HCT116 (cell line): ENCODE results near the gene LRP1. TPM values are rescaled to one million over a fixed set of nuclear protein-coding genes. Genes with fewer than 3 reads are reported as not detected.

Source experiments
- ATAC-seq: fragments of 200-7000 bp; cut with Tn5 transposase; 2 replicates; pipeline ENCODE4 v1.9.1; 2020; ENCODE audit warnings: mild to moderate bottlenecking, moderate library complexity
- BruUV-seq: library from RNA; stranded (reverse); fragments of 400-500 nt; replicated peaks from 2 replicates; lab custom pipeline; 2021; lab: Mats Ljungman, UMichigan
- CTCF ChIA-PET: fragments of 300-600 bp; sonication (Branson Sonifier 250); formaldehyde crosslinking; loops from one replicate; lab custom pipeline; 2021; ENCODE audit warnings: antibody characterized with exemption; lab: Charles Lee
- POLR2A ChIA-PET: fragments of 300-600, 350-600 bp; sonication (Branson Sonifier 250); formaldehyde crosslinking; loops from one replicate; lab custom pipeline; 2021; ENCODE audit warnings: antibody characterized with exemption; lab: Charles Lee
- RAD21 ChIA-PET, 2 experiments: fragments of 300-600 bp; sonication (Branson Sonifier 250); formaldehyde crosslinking; loops; one replicate each; lab custom pipeline; 2023; ENCODE audit warnings: low total read pairs in 2 of 2; ENCODE audit not compliant: uncharacterized antibody in 2 of 2, unreplicated experiment in 2 of 2, low non-redundant PET in 1 of 2; lab: Charles Lee
- DNase-seq: peaks from one replicate; pipeline ENCODE4 v3.0.0-alpha.2; 2010; ENCODE audit warnings: low read depth, low spot score
- H2AFZ ChIP-seq: fragments of 200-600 bp; shearing (Covaris generic), sonication (generic); 2 replicates; pipeline ENCODE4 v1.6.1; 2017; ENCODE audit warnings: low read depth, mixed run types, mixed read lengths, antibody characterized with exemption, low read length; ENCODE audit not compliant: poor library complexity, severe bottlenecking
- H3K27ac ChIP-seq: 2 replicates; pipeline ENCODE4 v1.5.1; 2012; ENCODE audit warnings: low read depth, low read length
- H3K27me3 ChIP-seq: fragments of 200-600 bp; sonication (generic); 2 replicates; pipeline ENCODE4 v1.6.1; 2016; ENCODE audit warnings: mixed run types, low read length, mixed read lengths; ENCODE audit not compliant: insufficient read depth
- H3K36me3 ChIP-seq, 2 experiments: fragments of 200-500 bp in 1 of 2; fragments of 200-600 bp in 1 of 2; sonication (Bioruptor generic) in 1 of 2; sonication (generic) in 1 of 2; 2 replicates each; pipeline versions ENCODE4 v1.5.1 to v1.6.1; 2014 to 2016; ENCODE audit warnings: low read length in 2 of 2, inconsistent platforms in 1 of 2, mixed read lengths in 1 of 2, mixed run types in 1 of 2; ENCODE audit not compliant: insufficient read depth in 2 of 2, control insufficient read depth in 1 of 2
- H3K4me1 ChIP-seq, 2 experiments: fragments of 200-600 bp in 1 of 2; sonication (generic) in 1 of 2; 2 replicates each; pipeline versions ENCODE4 v1.5.1 to v1.6.1; 2012 to 2017; ENCODE audit warnings: low read length in 2 of 2, inconsistent platforms in 1 of 2, mild to moderate bottlenecking in 1 of 2, mixed read lengths in 1 of 2, mixed run types in 1 of 2, moderate library complexity in 1 of 2; ENCODE audit not compliant: insufficient read depth in 2 of 2, control insufficient read depth in 1 of 2
- H3K4me2 ChIP-seq: fragments of 200-600 bp; sonication (generic); 2 replicates; pipeline ENCODE4 v1.6.1; 2017; ENCODE audit warnings: mixed run types, low read length, mixed read lengths
- H3K4me3 ChIP-seq, 2 experiments: fragments of 200-600 bp in 1 of 2; sonication (generic) in 1 of 2; replicated peaks in 1 of 2; 2 replicates each; pipeline ENCODE4 v1.5.1; 2011 to 2016; ENCODE audit warnings: low read length in 2 of 2, control low read depth in 1 of 2, low read depth in 1 of 2, mild to moderate bottlenecking in 1 of 2, mixed read lengths in 1 of 2, mixed run types in 1 of 2
- H3K79me2 ChIP-seq: fragments of 200-600 bp; sonication (generic); 2 replicates; pipeline ENCODE4 v1.6.1; 2017; ENCODE audit warnings: mild to moderate bottlenecking, mixed run types, low read length, moderate library complexity, mixed read lengths; ENCODE audit not compliant: insufficient read depth
- H3K9ac ChIP-seq: fragments of 200-600 bp; sonication (generic); 2 replicates; pipeline ENCODE4 v1.6.1; 2016; ENCODE audit warnings: low read length, mixed read lengths
- H3K9me2 ChIP-seq: fragments of 200-600 bp; sonication (generic), shearing (Covaris generic); 2 replicates; pipeline ENCODE4 v1.6.1; 2017; ENCODE audit warnings: mixed run types, mild to moderate bottlenecking, moderate library complexity; ENCODE audit not compliant: insufficient read depth
- H3K9me3 ChIP-seq, 2 experiments: fragments of 200-500 bp in 1 of 2; fragments of 200-600 bp in 1 of 2; sonication (Bioruptor generic) in 1 of 2; sonication (generic) in 1 of 2; 2 replicates each; pipeline ENCODE4 v1.6.1; 2014 to 2017; ENCODE audit warnings: low read length in 2 of 2, mixed read lengths in 2 of 2, inconsistent platforms in 1 of 2, low read depth in 1 of 2, mild to moderate bottlenecking in 1 of 2, mixed run types in 1 of 2, moderate library complexity in 1 of 2; ENCODE audit not compliant: control insufficient read depth in 1 of 2, insufficient read depth in 1 of 2
- H4K20me1 ChIP-seq: fragments of 200-600 bp; sonication (generic), shearing (Covaris generic); 2 replicates; pipeline ENCODE4 v1.6.1; 2017; ENCODE audit warnings: mixed run types, mild to moderate bottlenecking, moderate library complexity; ENCODE audit not compliant: insufficient read depth
- CBX3 ChIP-seq: IDR thresholded peaks from 2 replicates; pipeline ENCODE4 v1.6.1; 2012; ENCODE audit warnings: low read depth
- POLR2A ChIP-seq: IDR thresholded peaks from 2 replicates; pipeline ENCODE4 v1.7.0; 2011; ENCODE audit warnings: borderline replicate concordance; ENCODE audit not compliant: insufficient read depth, insufficient read length; ENCODE audit errors: extremely low read depth
- RAD21 ChIP-seq: IDR thresholded peaks from 2 replicates; pipeline ENCODE4 v1.6.1; 2012; ENCODE audit warnings: low read depth, mild to moderate bottlenecking
- SIN3A ChIP-seq: IDR thresholded peaks from 2 replicates; pipeline ENCODE4 v1.6.1; 2012; ENCODE audit warnings: low read depth
- SRF ChIP-seq: IDR thresholded peaks from 2 replicates; pipeline ENCODE4 v1.6.1; 2012; ENCODE audit warnings: low read depth
- TCF7L2 ChIP-seq: IDR thresholded peaks from 2 replicates; pipeline ENCODE4 v1.7.0; 2011; ENCODE audit warnings: borderline replicate concordance, inconsistent platforms; ENCODE audit not compliant: insufficient read depth, insufficient read length; ENCODE audit errors: extremely low read depth
- YY1 ChIP-seq: IDR thresholded peaks from 2 replicates; pipeline ENCODE4 v1.6.1; 2011; ENCODE audit warnings: low read length, low read depth, moderate library complexity, mild to moderate bottlenecking; ENCODE audit not compliant: insufficient replicate concordance; ENCODE audit errors: extremely low read depth
- intact Hi-C: fragments of 100-400 bp; cut with micrococcal nuclease; formaldehyde crosslinking; loops from 2 replicates; pipeline ENCODE4 v1.10.0; 2022
- total RNA-seq: library from RNA; stranded (reverse); gene quantifications from one replicate; pipeline ENCODE4 v1.2.1, GENCODE V29; 2021; ENCODE audit not compliant: unreplicated experiment

The LRP1 gene
- total RNA-seq, 1 experiment from 2014 or later, result 12.0 TPM

- no peaks in the 10 kb centered on the region for H3K79me2 ChIP-seq
- DNase-seq, result no peak
- POLR2A ChIA-PET, result no interaction called here
- ATAC-seq, result no peak
- H3K4me1 ChIP-seq, result no peaks in the 10 kb centered on the region
- H4K20me1 ChIP-seq, result no peaks in the 10 kb centered on the region
- no peak overlapping the region for H3K27ac ChIP-seq
- H3K9me2 ChIP-seq, result no peaks in the 10 kb centered on the region
- peaks cover 0 to 18% of the 10 kb centered on the region in 2 experiments; a peak in 2 of 4 replicates for H3K36me3 ChIP-seq
- intact Hi-C loops, result no loop called here
- TF ChIP-seq YY1, result no peak
- no peak for TF ChIP-seq TCF7L2
- no peaks in the 10 kb centered on the region for H3K27me3 ChIP-seq
- BruUV-seq, result no TSS peak
- H3K4me3 ChIP-seq, result no peak overlapping the region
- RAD21 ChIA-PET, result no interaction called here
- H2AFZ ChIP-seq, result no peak overlapping the region
- no peak overlapping the region for H3K4me2 ChIP-seq
- CTCF ChIA-PET, result no interaction called here
- no peak overlapping the region for H3K9ac ChIP-seq
- no peaks in the 10 kb centered on the region for H3K9me3 ChIP-seq
Measured at GRCh38 chr12:57139796-57140649, 11.7 kb downstream of the LRP1 start.

- POLR2A ChIA-PET, result no interaction called here
- CTCF ChIA-PET, result interaction anchor here (1.0 kb wide), 2 partner anchors 17 to 34 kb away, joined by 3 read pairs; no protein-coding TSS in a partner anchor
- H3K27ac ChIP-seq, result no peak overlapping the region
Measured at GRCh38 chr12:57141249-57141648, 13.0 kb downstream of the LRP1 start.

More at GRCh38 chr12:57141249-57141648, 13.0 kb downstream of the LRP1 start:
- RAD21 ChIA-PET, result no interaction called here
- H2AFZ ChIP-seq, result no peak overlapping the region
- H3K36me3 ChIP-seq, result peaks cover 0 to 18% of the 10 kb centered on the region in 2 experiments; a peak in 2 of 4 replicates
- no peak overlapping the region for H3K4me3 ChIP-seq
- no peaks in the 10 kb centered on the region for H3K4me1 ChIP-seq
- TF ChIP-seq SRF (no peak), POLR2A (no peak), RAD21 (no peak), CBX3 (no peak), SIN3A (no peak)
- TF ChIP-seq, all 23 proteins: peak for 0
- Histone ChIP-seq H3K9me2 (no peaks in the 10 kb centered on the region), H4K20me1 (no peaks in the 10 kb centered on the region), H3K27me3 (no peaks in the 10 kb centered on the region), H3K79me2 (no peaks in the 10 kb centered on the region), H3K9ac (no peak overlapping the region), H3K9me3 (no peaks in the 10 kb centered on the region), H3K4me2 (no peak overlapping the region)
- intact Hi-C loops, result no loop called here
- ATAC-seq (no peak), DNase-seq (no peak)
- BruUV-seq, result no TSS peak
